ENCODE data around the gene DCBLD1.

GRCh38 chr6:117521791-117522502 lies 39.5 kb downstream of the DCBLD1 start:
- TF ChIP-seq EZH2 (IDR thresholded peaks at IDR 0.05; ENCODE audit: borderline replicate concordance, low read depth, low read length, poor library complexity, severe bottlenecking) (no peak), CTCF (conservative IDR thresholded peaks at IDR 0.05; ENCODE audit: low read depth, low read length) (no peak)

All from A673 (cell line).